Esophagus squamous epithelium (tissue), 5 donors: ENCODE data around the gene KRTAP3-3. TPM values are rescaled to one million over a fixed set of nuclear protein-coding genes. Genes with fewer than 3 reads are reported as not detected.

ENCODE experiments used
- DNase-seq: peaks from one replicate; lab custom pipeline; 2025; lab: John Stamatoyannopoulos, UW
- H3K27ac ChIP-seq, 4 donors: fragments of 200-600 bp; sonication (generic); one replicate each; pipeline ENCODE4 v1.5.1; 2016 to 2019; ENCODE audit warnings: mild to moderate bottlenecking in 1 of 4
- H3K27me3 ChIP-seq, 4 donors: fragments of 200-600 bp; sonication (generic); 1 replicate in 3 of 4; 2 replicates in 1 of 4; pipeline versions ENCODE4 v1.5.1 to v1.6.0; 2017 to 2021; ENCODE audit warnings: antibody characterized with exemption in 1 of 4
- H3K36me3 ChIP-seq, 3 donors: fragments of 200-600 bp; sonication (generic); one replicate each; pipeline ENCODE4 v1.5.1; 2016 to 2019
- H3K4me1 ChIP-seq, 3 donors: fragments of 200-600 bp; sonication (generic); one replicate each; pipeline ENCODE4 v1.5.1; 2017 to 2019
- H3K4me3 ChIP-seq, 4 donors: fragments of 200-600 bp; sonication (generic); 1 replicate in 3 of 4; 2 replicates in 1 of 4; pipeline ENCODE4 v1.5.1; 2016 to 2019; ENCODE audit warnings: mild to moderate bottlenecking in 2 of 4, moderate library complexity in 1 of 4
- H3K9me3 ChIP-seq, 3 donors: fragments of 200-600 bp; sonication (generic); one replicate each; pipeline ENCODE4 v1.5.1; 2016 to 2019
- POLR2A ChIP-seq, 4 donors: fragments of 450-650 bp; IDR thresholded peaks; one replicate each; pipeline ENCODE4 v1.6.1; 2017; ENCODE audit warnings: antibody characterized with exemption in 4 of 4, mild to moderate bottlenecking in 4 of 4, moderate library complexity in 3 of 4
- WGBS, 2 donors: methylation state at CpG; one replicate each; pipeline ENCODE4 v1.1.5; 2018; 5-methylcytosine and 5-hydroxymethylcytosine counted together
- intact Hi-C: fragments of 100-400 bp; cut with DNase I; formaldehyde crosslinking; loops from one replicate; pipeline ENCODE4 v1.15.0; 2022
- total RNA-seq, 4 donors: library from RNA; depleted of rRNA; stranded (reverse); fragments of >200 nt; gene quantifications; one replicate each; pipeline ENCODE4 v1.1.0, GENCODE V29; 2016
- TF ChIP-seq, protein P1 (sequence below), 6 experiments: fragments of 450-650 bp in 4 of 6; fragments of 200-600 bp in 2 of 6; sonication (generic) in 2 of 6; IDR thresholded peaks; one replicate each; pipeline ENCODE4 v1.5.1; 2016 to 2019; ENCODE audit warnings: antibody characterized with exemption in 6 of 6, mild to moderate bottlenecking in 4 of 6, moderate library complexity in 4 of 6
- donor health status: DM: yes; HTN: yes; CAD: no.

The KRTAP3-3 gene
- total RNA-seq, 4 donors from 2014 or later = not detected

DNA sequence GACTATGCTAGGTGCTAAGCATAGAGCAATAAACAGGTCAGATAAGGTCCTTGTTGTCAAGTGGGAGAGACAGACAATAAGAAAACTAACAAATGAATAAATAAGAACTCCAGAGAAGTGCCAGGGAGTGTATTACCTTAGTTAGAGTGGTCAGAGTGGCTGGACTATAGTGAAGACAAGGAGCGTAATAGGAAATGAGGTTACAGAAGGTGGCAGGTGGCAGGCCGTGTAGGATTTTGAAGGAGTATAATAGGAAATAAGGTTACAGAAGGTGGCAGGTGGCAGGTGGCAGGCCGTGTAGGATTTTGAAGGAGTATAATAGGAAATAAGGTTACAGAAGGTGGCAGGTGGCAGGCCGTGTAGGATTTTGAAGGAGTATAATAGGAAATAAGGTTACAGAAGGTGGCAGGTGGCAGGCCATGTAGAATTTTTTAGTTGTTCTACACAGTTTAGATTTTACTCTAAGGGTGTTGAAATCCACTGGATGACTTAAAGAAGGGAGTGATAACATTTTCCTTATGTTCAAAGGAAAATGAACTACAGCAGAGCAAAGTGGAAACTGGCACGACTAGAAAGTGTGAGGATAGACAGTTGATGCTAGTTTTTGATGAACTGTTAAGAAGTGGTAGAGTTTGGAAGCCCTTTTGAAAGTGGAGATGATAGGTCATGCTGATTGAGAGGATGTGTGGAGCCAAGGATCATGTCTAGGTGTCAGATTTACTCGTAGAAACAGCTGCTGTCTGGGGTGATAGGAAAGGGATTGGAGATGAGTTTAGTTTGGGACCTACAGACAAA, 18.6 kb upstream of the KRTAP3-3 start:
- Histone ChIP-seq H3K36me3 (no peaks in the 10 kb centered on the region), H3K27me3 (peaks cover 0 to 21% (median 0%) of the 10 kb centered on the region in 4 donors), H3K9me3 (no peaks in the 10 kb centered on the region), H3K4me1 (peaks cover 0 to 24% (median 0%) of the 10 kb centered on the region in 3 donors), H3K27ac (no peak overlapping the region), H3K4me3 (no peak overlapping the region)
- 77 to 82% methylated on average over 6 of the region's 6 CpGs for WGBS, 2 donors
- intact Hi-C loops = no loop called here
- no peak for TF ChIP-seq POLR2A (IDR thresholded peaks at IDR 0.05)
- TF ChIP-seq, protein P1, sequence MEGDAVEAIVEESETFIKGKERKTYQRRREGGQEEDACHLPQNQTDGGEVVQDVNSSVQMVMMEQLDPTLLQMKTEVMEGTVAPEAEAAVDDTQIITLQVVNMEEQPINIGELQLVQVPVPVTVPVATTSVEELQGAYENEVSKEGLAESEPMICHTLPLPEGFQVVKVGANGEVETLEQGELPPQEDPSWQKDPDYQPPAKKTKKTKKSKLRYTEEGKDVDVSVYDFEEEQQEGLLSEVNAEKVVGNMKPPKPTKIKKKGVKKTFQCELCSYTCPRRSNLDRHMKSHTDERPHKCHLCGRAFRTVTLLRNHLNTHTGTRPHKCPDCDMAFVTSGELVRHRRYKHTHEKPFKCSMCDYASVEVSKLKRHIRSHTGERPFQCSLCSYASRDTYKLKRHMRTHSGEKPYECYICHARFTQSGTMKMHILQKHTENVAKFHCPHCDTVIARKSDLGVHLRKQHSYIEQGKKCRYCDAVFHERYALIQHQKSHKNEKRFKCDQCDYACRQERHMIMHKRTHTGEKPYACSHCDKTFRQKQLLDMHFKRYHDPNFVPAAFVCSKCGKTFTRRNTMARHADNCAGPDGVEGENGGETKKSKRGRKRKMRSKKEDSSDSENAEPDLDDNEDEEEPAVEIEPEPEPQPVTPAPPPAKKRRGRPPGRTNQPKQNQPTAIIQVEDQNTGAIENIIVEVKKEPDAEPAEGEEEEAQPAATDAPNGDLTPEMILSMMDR (IDR thresholded peaks at IDR 0.05) = no peak
- DNase-seq = no peak

DNA sequence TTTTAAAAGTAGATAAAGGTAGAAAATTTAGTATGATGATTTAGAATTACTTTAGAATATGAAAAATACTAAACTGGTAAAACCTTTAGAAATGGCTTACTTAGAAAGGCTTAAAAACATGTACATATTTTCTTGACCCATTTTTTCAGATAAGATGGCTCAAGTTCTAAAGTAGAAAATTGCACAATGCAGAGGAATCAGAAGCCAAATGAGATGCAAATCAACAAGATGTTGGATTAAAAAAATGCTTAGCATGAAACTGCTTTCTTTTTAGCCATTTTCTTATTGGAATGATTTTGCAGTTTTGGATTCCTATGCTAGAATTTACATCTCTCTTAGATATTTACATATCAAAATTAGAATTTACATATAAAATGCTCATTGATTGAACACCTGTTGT, 16.5 kb upstream of the KRTAP3-3 start:
- TF ChIP-seq, protein P1 (IDR thresholded peaks at IDR 0.05) = no peak
- no peak for TF ChIP-seq POLR2A (IDR thresholded peaks at IDR 0.05)
- DNase-seq = no peak
- Histone ChIP-seq H3K9me3 (no peaks in the 10 kb centered on the region), H3K27ac (no peak overlapping the region), H3K27me3 (peaks cover 0 to 9% (median 0%) of the 10 kb centered on the region in 4 donors), H3K4me1 (peaks cover 0 to 16% (median 0%) of the 10 kb centered on the region in 3 donors), H3K36me3 (no peaks in the 10 kb centered on the region), H3K4me3 (no peak overlapping the region)
- intact Hi-C loops = no loop called here

DNA sequence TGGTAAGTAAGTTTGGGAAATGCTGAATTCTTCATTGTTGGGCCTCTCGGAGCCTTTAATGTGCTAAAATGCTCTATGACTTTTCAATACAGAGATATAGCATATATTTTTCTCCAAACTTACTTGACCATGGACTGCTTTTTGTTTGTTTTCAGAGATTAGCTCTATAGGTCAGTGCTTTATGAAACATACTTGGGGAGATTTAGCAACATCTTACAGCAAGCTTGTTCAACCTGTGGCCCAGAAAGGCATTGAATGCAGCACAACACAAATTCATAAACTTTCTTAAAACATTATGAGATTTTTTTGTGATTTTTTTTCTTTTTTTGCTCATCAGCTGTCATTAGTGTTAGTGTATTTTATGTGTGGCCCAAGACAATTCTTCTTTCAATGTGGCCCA, 16.0 kb upstream of the KRTAP3-3 start:
- Histone ChIP-seq H3K4me1 (peaks cover 0 to 16% (median 0%) of the 10 kb centered on the region in 3 donors), H3K4me3 (no peak overlapping the region), H3K27me3 (peaks cover 0 to 4% (median 0%) of the 10 kb centered on the region in 4 donors), H3K36me3 (no peaks in the 10 kb centered on the region), H3K27ac (no peak overlapping the region), H3K9me3 (no peaks in the 10 kb centered on the region)
- DNase-seq = no peak
- 76 to 95% methylated on average over 1 of the region's 1 CpG for WGBS, 2 donors
- intact Hi-C loops = no loop called here
- TF ChIP-seq POLR2A (IDR thresholded peaks at IDR 0.05) = no peak
- TF ChIP-seq, protein P1 (IDR thresholded peaks at IDR 0.05) = no peak

DNA sequence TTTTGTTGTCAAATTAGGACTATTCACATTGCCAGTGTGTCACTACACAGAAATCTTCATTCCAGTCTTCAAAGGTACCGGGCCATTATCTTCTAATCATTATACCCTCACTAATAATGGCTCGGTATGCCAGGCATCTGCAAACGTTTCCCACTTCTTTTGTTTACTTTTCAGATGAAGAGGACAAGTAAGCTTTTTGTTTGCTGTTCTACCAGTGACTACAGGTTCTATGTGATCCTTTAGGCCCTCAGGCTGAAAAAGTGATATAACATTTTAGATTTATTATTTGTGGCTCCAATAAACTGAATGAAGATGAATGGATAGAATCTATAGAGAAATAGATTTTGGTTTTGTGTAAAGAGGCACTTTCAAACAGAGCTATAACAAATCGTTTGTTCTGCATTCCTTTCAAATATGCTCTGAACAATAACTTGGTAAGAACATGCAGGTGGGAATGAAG, 15.4 kb upstream of the KRTAP3-3 start:
- H3K27me3 ChIP-seq = no peaks in the 10 kb centered on the region
- H3K4me3 ChIP-seq = no peak overlapping the region
- TF ChIP-seq, protein P1 (IDR thresholded peaks at IDR 0.05) = no peak
- TF ChIP-seq POLR2A (IDR thresholded peaks at IDR 0.05) = no peak
- no peak overlapping the region for H3K27ac ChIP-seq
- intact Hi-C loops = no loop called here
- WGBS, 2 donors = 31 to 36% methylated on average over 4 of the region's 4 CpGs
- H3K36me3 ChIP-seq = no peaks in the 10 kb centered on the region
- no peak for DNase-seq
- peaks cover 0 to 16% (median 0%) of the 10 kb centered on the region in 3 donors for H3K4me1 ChIP-seq
- no peaks in the 10 kb centered on the region for H3K9me3 ChIP-seq

DNA sequence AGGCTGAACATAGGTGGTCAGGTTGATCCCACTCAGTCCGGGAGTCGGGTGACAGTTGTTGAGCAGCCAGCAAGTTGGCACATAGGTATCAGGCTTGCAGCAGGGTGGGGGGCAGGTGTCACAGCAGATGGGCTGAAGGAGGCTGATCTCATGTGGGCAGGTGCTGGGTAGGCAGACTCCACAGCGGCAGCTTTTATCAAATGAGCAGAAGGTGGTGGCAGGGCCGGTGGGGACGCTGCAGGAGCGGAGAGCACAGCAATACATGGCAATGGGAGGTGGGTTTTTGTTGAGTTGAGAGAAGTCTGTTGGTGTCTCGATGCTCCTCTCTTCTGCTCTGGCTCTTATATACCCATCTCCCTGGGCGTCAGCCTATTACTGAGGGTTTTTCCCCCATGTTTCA, 14.8 kb upstream of the KRTAP3-3 start, which contains the start of gene KRTAP3-1:
Gene KRTAP3-1, minus strand, starts transcription at position 318 of the 400 bp plus-strand sequence. Its CDS starts 54 bp downstream, at position 264.
- DNase-seq = no peak
- peaks cover 0 to 21% (median 0%) of the 10 kb centered on the region in 3 donors for H3K4me1 ChIP-seq
- TF ChIP-seq, protein P1 (IDR thresholded peaks at IDR 0.05) = no peak
- TF ChIP-seq POLR2A (IDR thresholded peaks at IDR 0.05) = no peak
- H3K27ac ChIP-seq = no peak within 1 kb of the TSS
- H3K4me3 ChIP-seq = no peak within 1 kb of the TSS
- intact Hi-C loops = no loop called here
- WGBS, 2 donors = 82 to 86% methylated on average over 7 to 8 of the region's 8 CpGs
- no peaks in the 10 kb centered on the region for H3K9me3 ChIP-seq
- H3K27me3 ChIP-seq = no peaks in the 10 kb centered on the region
- no peaks in the 10 kb centered on the region for H3K36me3 ChIP-seq
